Posterior cingulate gyrus (tissue), 11 donors: ENCODE results near the gene BMS1.

Experiments used
- DNase-seq, 10 donors: peaks; one replicate each; pipeline versions ENCODE4 v3.0.0 to v3.0.0-alpha.2; 2020 to 2021; ENCODE audit warnings: mixed read lengths in 3 of 10
- intact Hi-C: fragments of 100-400 bp; cut with DNase I; formaldehyde crosslinking; loops from one replicate; pipeline ENCODE4 v1.15.1; 2023

Gene BMS1

GRCh38 chr10:42880255-42880620 lies 97.6 kb downstream of the BMS1 start:
- peak in 1 of 10 donors; percentile 55 for DNase-seq
- intact Hi-C loops, result no loop called here

DNA sequence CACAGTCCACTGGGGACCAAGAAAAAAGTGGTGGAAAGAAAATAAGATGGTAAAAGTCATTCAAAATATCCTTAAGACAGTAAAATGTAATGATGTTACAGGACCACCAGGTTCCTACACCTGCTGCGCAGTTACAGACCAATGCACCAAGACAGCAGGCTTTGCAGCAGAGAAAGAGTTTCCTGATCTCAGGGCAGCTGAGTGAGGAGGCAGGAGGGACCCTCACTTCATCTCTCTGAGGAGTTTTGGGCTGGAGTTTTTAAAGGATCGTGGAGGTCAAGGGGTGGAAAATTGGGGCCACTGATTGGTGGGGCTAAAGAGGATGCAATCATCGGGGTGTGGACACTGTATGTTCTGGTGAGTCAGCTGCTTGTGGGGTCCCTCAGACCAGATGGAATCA lies 100.0 kb downstream of the BMS1 start:
- no peak for DNase-seq
- intact Hi-C loops, result no loop called here
